DMS 273 (cell line): ENCODE data around the gene CNTN2.

ENCODE experiments used
- DNase-seq: peaks from one replicate; lab custom pipeline; 2025; ENCODE audit not compliant: unreplicated experiment; lab: John Stamatoyannopoulos, UW

CNTN2 gene

DNA sequence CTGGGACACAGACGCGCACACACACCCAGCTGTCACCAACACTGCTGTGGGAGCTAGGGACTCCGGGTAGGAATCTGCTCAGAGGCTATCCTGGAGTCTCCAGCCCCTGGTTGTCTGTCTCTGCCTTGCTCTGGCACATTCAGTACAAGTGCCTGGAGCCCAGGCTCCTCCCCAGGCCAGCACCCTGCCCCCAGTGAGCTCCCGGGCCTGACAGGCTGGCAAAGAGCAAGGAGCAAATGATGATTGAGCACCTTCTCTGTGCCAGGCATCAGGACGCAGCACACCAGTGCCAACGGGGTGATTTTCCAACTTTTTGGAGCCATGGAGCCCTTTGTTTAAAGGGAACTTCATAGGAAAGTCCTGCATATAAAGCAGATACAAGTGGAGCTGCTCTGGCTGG lies 6.5 kb downstream of the CNTN2 start:
- peak; percentile 31 for DNase-seq

- DNase-seq: no peak
Observed at GRCh38 chr1:205052690-205053089, 9.7 kb downstream of the CNTN2 start.

DNA sequence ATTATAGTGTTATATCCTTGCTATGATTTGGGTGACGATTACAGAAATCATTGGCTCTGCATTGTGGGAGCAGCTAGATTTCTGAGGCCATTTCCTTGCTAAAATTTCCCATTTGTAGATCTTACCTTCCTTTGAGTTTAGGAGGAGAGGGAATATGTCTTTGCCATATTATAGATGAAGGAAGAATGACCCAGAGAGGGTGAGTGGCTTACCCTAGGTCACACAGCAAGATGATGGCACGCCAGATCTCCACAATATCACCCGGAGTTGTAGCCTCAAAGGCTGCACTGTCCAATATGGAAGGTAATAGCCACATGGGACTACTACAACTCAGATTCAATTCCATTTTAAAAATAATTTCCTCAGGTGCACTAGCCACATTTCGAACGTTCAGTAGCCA lies 10.3 kb downstream of the CNTN2 start:
- DNase-seq: no peak

DNA sequence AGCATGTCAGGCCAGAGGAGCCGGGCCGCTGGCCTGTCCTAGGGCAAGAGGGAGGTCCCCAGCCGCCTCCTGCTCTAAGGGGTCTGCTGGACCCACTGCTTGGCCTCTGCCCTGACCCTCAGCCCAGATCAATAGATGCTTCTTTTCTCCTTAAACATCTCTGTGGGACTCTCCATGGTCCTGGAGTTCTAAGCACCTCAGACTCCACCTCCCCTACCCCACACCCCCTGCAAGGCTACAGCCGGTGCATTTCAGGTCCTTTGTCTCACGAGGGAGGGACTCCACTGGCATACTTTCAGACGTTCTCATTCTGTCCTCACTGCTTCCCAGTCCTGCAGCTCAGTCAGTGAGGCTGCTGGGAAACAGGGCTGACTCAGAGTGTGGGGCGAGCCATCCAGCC lies 11.0 kb downstream of the CNTN2 start:
- DNase-seq: no peak

DNA sequence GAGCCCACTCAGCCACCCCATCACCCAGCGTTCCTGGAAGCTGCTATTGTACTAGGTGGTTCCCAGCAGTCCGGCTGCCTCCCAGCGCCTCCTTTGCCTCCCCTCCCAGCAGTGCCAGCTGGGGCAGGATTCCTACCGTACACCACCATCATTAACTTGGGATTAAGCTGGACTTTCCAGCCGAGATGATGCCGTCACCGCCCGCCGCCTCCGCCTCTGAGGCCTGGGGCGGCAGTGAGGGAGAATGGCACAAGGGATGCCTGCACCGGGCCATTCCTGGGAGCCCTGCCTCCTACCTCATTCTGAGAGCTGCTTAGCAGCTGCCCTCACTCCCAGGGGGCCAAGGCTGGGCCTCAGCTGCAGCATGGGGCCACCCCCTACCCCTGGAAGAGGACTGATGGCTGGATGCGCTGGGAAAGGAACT lies 13.2 kb downstream of the CNTN2 start:
- peak; percentile 28 for DNase-seq

- DNase-seq: no peak
Observed at GRCh38 chr1:205056956-205057568, 14.1 kb downstream of the CNTN2 start.

GRCh38 chr1:205057808-205058575 lies 15.0 kb downstream of the CNTN2 start:
- DNase-seq: no peak

DNA sequence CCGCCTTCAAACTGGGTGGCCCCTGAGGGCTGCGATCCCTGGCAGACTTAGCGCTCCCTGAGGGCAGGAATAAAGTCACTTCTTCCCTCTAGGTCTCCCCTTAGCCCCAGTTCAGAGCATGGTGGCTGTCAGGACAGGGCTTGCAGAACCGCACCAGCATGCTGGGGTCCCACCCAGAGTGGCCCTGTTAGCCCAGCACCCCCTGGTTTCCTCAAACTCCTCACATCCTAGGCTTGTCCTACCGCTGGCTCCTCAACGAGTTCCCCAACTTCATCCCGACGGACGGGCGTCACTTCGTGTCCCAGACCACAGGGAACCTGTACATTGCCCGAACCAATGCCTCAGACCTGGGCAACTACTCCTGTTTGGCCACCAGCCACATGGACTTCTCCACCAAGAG lies 15.8 kb downstream of the CNTN2 start:
- no peak for DNase-seq

- DNase-seq: no peak
Observed at GRCh38 chr1:205059660-205060059, 16.6 kb downstream of the CNTN2 start.

DNA sequence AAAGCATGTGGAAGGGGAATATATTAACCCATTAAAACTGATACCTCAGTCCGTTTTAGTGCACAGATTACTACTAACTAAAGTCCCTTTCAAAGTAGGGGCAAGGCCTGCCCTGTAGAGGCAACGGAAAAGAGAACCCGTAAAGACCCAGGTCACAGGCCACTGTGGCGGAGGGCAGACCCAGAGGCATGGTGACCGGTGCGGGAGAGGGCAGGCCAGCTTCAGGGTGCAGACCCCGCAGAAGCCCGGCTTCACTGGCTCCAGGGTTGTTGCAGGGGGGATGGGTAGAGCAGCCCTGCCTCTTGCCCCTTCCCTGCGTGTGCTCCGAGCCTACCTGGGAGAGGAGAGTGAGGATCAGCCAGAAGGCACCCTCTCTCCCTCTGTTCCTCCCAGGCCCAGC lies 17.7 kb downstream of the CNTN2 start:
- no peak for DNase-seq

GRCh38 chr1:205061227-205061626 lies 18.2 kb downstream of the CNTN2 start:
- DNase-seq: no peak

DNA sequence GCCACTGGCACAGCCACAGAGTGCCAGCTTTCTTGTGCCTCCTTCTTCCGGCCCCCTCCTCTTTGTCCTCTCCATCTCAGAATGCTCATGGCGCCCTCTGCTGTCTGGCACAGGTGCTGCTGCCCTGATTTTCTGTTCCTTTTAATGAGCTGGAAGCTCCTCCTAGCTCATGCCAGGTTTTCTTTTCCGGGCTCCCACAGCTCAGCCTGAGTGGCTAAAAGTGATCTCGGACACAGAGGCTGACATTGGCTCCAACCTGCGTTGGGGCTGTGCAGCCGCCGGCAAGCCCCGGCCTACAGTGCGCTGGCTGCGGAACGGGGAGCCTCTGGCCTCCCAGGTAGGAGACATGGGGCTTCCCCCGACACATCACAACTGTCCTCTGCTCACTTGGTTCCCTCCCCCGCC lies 18.7 kb downstream of the CNTN2 start:
- DNase-seq: peak; percentile 94

- DNase-seq: no peak
Observed at GRCh38 chr1:205062319-205062718, 19.3 kb downstream of the CNTN2 start.

GRCh38 chr1:205062895-205063294 lies 19.9 kb downstream of the CNTN2 start:
- DNase-seq: no peak

GRCh38 chr1:205064301-205064700 lies 21.3 kb downstream of the CNTN2 start:
- DNase-seq: no peak

DNA sequence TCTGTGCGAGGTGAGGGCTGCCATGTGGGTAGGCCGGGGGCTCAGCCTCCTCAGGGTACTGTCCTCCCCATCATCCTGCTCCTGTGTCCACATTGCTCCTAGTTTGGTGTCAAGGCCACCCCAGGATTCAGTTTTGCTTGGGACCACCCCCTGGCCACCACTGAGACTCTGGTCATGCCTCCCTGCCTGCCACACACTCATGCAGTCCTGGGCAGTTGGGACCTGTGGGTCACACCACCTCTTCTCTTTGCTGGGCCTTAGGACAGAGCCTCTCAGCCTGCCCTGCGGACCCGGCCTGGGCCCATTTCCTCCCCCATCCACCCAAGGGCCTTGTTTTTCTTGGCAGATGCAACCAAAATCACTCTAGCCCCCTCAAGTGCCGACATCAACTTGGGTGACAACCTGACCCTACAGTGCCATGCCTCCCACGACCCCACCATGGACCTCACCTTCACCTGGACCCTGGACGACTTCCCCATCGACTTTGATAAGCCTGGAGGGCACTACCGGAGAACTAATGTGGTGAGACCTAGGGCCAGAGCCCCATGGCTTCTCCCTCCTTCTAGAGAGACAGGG lies 21.8 kb downstream of the CNTN2 start:
- DNase-seq: no peak

DNA sequence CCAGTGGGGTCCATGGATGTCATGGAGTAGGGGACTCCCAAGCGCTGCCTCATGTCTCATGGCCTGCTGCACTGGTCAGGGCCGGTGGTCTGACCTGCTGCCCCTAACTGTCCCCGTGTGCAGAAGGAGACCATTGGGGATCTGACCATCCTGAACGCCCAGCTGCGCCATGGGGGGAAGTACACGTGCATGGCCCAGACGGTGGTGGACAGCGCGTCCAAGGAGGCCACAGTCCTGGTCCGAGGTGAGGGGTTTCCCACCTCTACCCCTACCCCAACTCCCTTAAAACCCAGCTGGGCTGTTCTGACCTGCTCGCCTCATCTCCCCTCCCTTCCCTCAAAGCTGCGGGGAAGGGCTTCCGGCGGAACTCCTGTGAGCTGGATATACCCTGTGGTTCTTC lies 22.7 kb downstream of the CNTN2 start:
- no peak for DNase-seq

- peak; percentile 69 for DNase-seq
Observed at GRCh38 chr1:205066141-205066818, 23.3 kb downstream of the CNTN2 start.

DNA sequence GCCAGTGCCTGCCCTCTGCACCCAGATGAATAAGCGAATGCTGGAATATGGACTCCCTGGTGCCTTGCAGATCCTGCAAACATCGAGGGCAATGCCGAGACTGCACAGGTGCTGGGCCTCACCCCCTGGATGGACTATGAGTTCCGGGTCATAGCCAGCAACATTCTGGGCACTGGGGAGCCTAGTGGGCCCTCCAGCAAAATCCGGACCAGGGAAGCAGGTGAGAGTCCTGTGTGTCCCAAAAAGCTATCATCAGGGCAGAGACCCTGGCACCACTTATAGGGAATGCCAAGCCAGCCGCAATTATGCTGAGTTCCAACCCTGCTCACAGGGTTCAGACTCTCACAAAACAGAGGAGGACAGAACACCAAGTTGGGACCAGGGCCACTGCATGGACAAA lies 24.0 kb downstream of the CNTN2 start:
- DNase-seq: no peak

- no peak for DNase-seq
Observed at GRCh38 chr1:205068001-205068400, 25.0 kb downstream of the CNTN2 start.

DNA sequence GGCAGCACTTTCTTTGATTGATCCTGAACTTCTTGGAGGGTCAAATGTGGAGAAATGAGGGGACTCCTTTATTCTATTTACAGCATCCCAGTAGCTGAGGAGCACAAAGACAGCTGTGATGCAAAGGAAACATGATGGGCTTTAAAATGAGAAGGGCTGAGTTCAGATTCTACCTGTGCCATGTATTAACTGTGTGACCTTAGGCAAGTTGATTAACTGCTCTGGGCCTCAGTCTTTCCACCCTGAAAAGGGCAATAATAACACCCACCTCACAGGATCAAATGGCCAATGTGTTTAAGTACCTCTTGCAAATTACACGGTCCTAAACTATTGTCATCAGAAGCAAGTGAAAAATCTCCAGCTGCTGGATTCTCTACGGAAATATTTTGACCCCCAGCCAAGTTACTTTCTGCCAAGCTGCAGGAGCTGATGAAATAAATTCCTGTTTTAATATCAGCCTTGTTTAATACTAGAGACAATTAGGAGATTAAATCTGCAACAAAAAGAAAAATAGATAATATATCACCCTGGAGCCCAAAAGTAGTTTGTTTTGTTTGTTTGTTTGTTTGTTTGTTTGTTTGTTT lies 25.5 kb downstream of the CNTN2 start:
- DNase-seq: no peak
